Gastrocnemius medialis (tissue), 4 donors: ENCODE results near the gene CDC42EP3.

ENCODE experiments used
- POLR2A ChIP-seq, 2 donors: fragments of 450-650 bp; IDR thresholded peaks; one replicate each; pipeline ENCODE4 v1.6.1; 2017; ENCODE audit warnings: antibody characterized with exemption in 2 of 2, mild to moderate bottlenecking in 2 of 2, moderate library complexity in 2 of 2
- TF ChIP-seq, protein P1 (sequence below), 5 experiments: fragments of 450-650 bp in 3 of 5; fragments of 200-600 bp in 2 of 5; sonication (generic) in 2 of 5; IDR thresholded peaks in 4 of 5; conservative IDR thresholded peaks in 1 of 5; 1 replicate in 4 of 5; 2 replicates in 1 of 5; pipeline ENCODE4 v1.5.1; 2016 to 2019; ENCODE audit warnings: antibody characterized with exemption in 5 of 5, mild to moderate bottlenecking in 3 of 5, moderate library complexity in 3 of 5

DNA sequence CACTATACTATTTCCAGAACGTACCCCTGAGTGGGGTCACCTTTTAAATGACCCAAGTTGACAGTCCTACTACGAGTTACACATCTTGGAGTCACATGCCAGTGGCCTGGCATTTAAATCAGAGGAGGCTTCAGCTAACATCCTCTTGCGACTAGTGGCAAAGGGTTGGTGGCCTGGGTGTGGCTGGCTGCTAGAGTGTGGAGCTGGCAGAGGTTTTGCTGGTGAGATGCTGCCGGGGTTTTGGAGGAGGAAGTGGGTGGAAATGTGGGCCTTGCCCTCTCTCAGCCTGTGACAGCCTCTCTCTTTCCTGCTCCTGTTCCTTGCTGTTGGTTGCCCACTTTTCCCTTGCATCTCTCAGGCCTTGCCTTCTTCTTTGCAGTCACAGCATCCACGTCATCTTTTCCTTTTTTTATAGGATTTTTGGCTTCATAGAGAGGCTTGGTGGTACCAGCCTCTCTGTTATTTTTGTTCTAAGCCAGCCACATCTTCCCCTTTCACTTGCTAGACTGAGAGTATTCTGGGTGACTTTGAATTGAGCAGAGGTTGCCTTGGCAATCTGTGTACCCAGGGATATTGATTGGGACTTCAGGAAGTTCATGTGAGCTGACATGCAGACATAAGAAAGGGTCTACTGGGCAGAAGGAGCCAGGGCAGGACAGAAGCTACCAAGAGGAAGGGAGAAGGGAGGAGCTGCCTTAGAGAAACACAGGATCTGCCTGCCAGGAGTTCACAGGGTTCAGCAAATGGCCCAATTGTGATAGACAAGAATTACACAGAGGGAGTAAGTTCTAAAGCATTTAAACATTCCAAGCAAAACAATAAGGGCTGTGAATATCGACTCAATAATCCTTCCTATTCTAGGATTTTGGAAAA, 55.4 kb downstream of the CDC42EP3 start:
- TF ChIP-seq, protein P1, sequence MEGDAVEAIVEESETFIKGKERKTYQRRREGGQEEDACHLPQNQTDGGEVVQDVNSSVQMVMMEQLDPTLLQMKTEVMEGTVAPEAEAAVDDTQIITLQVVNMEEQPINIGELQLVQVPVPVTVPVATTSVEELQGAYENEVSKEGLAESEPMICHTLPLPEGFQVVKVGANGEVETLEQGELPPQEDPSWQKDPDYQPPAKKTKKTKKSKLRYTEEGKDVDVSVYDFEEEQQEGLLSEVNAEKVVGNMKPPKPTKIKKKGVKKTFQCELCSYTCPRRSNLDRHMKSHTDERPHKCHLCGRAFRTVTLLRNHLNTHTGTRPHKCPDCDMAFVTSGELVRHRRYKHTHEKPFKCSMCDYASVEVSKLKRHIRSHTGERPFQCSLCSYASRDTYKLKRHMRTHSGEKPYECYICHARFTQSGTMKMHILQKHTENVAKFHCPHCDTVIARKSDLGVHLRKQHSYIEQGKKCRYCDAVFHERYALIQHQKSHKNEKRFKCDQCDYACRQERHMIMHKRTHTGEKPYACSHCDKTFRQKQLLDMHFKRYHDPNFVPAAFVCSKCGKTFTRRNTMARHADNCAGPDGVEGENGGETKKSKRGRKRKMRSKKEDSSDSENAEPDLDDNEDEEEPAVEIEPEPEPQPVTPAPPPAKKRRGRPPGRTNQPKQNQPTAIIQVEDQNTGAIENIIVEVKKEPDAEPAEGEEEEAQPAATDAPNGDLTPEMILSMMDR (IDR thresholded peaks at IDR 0.05 in 4 of 5, conservative IDR thresholded peaks at IDR 0.05 in 1 of 5) = no peak
- no peak for TF ChIP-seq POLR2A (IDR thresholded peaks at IDR 0.05)
